GM21723 (cell line): ENCODE data around the gene ARHGDIB.
A peak's percentile ranks its signal among the peaks of the same experiment; 100 is the strongest.

Source experiments
- ATAC-seq: cut with Tn5 transposase; IDR thresholded peaks from one replicate; pipeline ENCODE4 v1.9.1; 2021; ENCODE audit warnings: mild to moderate bottlenecking, moderate library complexity; ENCODE audit not compliant: unreplicated experiment

ARHGDIB gene

DNA sequence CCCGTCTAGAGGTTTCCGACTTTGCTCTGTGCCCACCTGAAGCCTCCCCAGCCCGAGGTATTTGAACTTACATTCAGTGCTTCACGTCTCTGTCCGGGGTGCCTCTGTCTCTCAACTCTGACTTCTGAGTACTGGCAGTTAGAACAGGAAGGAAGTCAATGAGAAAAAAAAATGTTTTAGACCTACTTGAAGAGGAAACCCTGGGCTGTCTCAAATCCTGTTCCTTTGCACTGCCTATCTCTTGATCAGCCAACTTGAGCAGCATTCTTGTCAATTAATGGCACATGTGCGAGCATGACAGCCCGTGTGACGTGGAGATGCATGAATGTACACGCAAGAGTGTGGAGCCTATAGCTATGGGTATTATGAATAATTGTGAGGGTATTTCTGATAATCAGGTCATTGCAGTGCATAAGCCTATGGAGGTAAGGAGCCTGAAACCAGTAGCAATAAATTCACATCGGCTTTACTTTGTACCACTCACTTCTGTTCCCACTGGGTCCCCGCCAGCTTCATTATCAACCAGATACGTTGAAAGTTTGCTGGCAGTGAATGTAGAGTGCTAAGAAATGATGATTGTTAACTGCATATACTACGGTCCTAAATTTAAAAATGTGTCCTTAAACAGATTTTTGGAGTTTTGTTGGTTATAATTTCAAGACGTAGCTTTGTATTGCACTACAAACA, at the start of gene ARHGDIB:
Gene ARHGDIB (minus strand): TSS at position 136 of the 687 bp plus-strand sequence. CDS start 10,889 bp downstream, outside the sequence.
- ATAC-seq = peak; percentile 68

- peak; percentile 52 for ATAC-seq
Measured at GRCh38 chr12:15011162-15011561, 49.8 kb upstream of the ARHGDIB start.

GRCh38 chr12:15007551-15007950, 46.1 kb upstream of the ARHGDIB start:
- ATAC-seq = no peak

GRCh38 chr12:15005064-15005463, 43.7 kb upstream of the ARHGDIB start:
- ATAC-seq = no peak

DNA sequence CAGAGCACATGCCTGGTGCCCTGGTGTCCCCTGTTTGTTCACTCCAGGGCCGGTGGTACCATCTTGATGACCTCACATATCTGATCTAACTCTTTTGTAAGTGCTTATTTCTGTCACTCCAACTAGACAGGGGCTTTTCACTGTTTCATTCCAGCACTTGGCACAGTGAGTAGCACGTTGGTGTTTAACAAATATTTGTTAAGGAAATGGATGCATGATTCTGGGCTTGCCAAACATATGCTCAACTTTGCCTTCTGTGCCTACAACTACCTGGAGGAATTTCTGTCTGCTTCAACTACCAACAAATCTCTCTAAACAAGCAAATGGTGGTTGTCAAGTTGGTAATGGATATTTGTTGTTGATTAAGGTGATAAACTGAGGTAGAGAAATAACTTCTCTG, 43.0 kb upstream of the ARHGDIB start:
- no peak for ATAC-seq

DNA sequence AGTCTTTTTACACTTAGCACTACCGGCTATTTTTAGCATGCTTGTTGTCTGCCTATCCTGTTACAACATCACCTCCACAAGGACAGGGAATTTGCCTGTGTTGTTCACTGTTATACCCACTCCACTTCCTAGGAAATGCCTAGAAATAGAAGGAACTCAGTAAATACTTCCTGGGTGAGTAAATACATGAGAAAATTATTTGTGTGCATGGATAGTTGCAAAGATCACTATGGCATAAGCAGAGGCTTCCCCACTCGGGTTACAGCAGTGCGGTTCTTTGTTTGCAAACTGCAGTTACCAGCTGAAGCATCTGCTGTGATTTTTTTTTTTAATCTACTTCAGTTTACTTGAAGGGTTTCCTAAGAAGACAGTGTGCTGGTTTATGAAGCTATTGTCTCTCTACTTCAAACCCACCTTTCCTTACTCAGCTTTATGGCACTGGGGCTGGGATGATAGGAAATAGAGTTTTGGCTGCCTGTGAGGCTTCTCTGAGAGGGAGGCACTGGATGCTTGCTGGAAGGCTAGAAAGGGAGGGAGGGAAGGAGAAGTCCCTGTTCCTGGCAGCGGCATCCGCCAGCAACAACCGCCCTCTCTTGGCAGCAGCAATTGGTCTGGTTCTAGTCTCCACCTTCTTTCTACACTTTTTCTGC, 40.5 kb upstream of the ARHGDIB start:
- ATAC-seq = no peak

- ATAC-seq = no peak
Measured at GRCh38 chr12:15000575-15000974, 39.2 kb upstream of the ARHGDIB start.

GRCh38 chr12:14999695-15000365, 38.4 kb upstream of the ARHGDIB start:
- no peak for ATAC-seq

- no peak for ATAC-seq
Measured at GRCh38 chr12:14999021-14999694, 37.8 kb upstream of the ARHGDIB start.

DNA sequence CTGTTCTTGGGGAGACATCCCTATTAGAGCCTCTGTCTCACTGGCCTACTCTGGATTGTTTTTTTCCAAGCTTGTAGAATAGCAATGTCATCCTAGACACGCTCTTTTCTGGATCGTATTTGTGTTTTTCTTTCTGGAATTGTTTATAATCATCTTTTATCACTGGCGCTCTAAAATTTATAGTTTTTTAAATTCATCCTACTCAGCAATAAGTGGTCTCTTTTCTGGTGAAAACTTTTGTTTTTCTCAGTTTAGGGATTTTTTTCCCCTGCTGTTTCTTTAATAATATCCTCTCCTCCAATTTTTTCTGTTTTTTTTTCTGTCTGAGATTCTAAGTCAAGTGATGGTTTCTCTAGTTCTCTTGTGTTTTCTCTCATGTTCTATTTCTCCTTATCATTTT, 36.6 kb upstream of the ARHGDIB start:
- ATAC-seq = no peak

GRCh38 chr12:14995583-14996425, 34.4 kb upstream of the ARHGDIB start:
- no peak for ATAC-seq

- no peak for ATAC-seq
Measured at GRCh38 chr12:14994610-14995009, 33.2 kb upstream of the ARHGDIB start.

GRCh38 chr12:14993537-14994266, 32.3 kb upstream of the ARHGDIB start:
- ATAC-seq = no peak

DNA sequence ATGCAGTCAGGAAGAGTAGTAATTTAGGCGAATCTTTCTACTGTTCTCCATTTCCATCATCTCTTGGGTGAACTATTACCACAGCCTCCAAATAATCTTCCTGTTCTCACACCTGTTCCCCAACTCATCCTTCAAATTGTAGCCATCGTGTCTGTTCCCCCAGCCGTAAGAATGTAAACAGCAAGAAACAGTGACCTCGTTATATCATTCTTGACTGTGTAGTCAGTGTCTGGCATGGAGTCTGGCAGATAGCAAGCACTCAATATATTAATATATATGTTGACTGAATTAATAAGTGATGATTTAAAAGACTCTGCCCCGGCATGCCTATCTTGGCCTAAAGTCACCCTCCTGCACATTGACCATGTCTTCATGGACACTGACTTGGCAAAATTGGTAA, 31.7 kb upstream of the ARHGDIB start:
- ATAC-seq = no peak

DNA sequence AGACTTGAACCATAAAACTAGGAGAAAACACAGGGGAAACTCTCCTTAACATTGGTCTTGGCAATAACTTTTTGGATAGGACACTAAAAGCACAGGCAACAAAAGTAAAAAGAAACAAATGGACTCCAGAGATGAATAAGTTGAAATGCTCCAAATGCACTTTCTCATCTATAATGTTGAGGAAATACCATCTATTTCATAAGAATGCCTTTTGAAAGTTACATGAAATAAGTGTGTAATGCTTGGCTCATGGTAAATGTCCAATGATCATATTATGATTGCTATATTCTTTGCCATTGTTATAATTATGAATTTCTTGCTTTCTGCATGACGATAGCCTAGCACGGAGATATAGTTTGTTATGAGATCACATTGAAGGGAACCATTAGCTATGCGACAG, 31.3 kb upstream of the ARHGDIB start:
- no peak for ATAC-seq

DNA sequence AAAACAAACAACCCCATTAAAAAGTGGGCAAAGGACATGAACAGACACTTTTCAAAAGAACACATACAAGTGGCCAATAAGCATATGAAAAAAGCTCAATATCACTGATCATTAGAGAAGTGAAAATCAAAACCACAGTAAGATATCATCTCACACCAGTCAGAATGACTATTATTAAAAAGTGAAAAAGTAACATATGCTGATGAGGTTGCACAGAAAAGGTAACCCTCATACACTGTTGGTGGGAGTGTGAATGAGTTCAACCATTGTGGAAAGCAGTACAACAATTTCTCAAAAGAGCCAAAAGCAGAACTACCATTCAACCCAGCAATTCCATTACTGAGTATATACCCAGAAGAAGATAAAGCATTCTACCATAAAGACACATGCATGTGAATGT, 29.7 kb upstream of the ARHGDIB start:
- no peak for ATAC-seq

DNA sequence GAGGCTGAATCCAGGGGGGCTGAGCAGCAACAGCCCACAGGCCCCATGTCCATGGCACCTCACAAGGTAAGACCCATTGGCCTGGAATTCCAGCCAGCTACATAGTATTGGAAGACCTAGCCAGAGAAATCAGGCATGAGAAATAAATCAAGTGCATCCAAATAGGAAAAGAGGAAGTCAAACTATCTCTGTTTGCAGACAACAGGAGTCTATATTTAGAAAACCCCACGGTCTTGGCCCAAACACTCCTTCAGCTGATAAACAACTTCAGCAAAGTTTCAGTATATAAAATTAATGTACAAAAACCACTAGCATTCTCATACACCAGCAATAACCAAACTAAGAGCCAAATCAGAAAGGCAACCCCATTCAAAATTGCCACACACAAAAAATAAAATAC, 28.4 kb upstream of the ARHGDIB start:
- peak; percentile 69 for ATAC-seq

GRCh38 chr12:14988035-14988434, 26.6 kb upstream of the ARHGDIB start:
- no peak for ATAC-seq

DNA sequence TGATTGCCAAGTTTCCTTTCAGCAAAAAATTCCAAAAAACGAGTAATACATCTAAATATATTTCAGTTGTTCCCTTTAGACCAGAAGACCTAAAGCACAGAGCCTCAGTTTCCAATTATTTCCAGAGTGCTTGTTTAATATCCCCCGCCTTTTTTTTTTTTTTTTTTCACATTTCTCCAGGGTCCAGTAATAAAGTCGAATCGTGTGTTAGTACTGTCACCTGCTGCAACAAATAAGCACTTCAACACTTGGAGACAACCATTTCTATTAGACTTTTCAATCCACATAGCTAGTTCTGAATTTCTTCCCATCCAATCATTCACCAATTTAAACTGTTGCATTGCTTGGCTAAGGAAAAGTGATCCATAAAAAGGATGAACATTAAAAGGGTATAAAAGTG, 25.0 kb upstream of the ARHGDIB start:
- no peak for ATAC-seq

GRCh38 chr12:14984766-14985285, 23.4 kb upstream of the ARHGDIB start:
- ATAC-seq = no peak
